HG03135 (cell line): ENCODE measurements around the gene PKD1.

Experiments used
- ATAC-seq: cut with Tn5 transposase; IDR thresholded peaks from one replicate; pipeline ENCODE4 v1.9.1; 2021; ENCODE audit warnings: mild to moderate bottlenecking, moderate library complexity; ENCODE audit not compliant: unreplicated experiment

PKD1 gene

DNA sequence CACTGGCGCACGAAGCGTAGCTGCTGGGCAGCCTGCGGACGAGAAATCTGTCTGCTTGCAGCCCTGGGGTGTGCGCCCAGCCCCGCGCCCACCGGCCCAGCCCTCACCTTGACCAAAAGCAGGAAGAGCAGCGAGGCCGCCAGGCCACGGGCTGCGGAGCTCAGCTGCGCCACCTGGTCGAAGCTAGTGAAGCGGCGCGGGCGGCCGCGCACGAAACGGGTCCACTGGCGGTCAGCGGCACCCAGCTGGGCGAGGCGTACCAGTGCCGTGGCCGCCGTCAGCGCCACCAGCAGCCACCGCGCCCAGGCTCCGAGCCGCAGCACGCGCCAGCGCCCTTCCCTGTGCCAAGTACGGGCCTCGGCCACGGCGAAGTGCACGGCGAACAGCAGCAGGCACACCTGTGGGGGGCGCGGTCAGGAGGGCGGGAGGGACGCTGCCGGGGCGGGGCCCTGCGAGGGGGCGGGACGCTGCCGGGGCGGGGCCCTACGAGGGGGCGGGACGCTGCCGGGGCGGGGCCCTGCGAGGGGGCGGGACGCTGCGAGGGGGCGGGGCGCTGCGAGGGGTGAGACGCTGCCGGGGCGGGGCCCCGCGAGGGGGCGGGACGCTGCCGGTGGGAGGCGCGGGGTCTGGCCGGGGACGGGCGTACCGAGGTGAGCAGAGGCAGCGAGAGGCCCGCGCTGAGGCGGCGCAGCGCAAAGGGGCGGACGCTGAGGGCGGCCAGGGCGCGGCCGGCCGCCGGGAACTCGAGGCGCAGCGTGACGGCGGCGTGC, 44.7 kb downstream of the PKD1 start:
- no peak for ATAC-seq

DNA sequence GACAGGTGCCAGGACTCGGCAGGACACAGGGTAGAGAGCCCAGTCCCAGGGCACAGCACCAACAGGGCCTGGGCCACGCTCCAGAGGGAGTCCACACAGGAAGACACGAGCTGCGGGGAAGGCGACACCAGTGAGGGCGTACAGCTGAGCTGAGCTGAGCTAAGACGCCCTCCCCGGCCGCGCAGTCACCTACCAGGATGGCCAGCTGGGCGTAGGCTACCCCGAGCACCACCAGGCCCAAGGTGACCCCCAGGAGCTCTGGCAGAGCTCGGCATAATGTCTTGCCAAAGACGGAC, 45.3 kb downstream of the PKD1 start:
- no peak for ATAC-seq

DNA sequence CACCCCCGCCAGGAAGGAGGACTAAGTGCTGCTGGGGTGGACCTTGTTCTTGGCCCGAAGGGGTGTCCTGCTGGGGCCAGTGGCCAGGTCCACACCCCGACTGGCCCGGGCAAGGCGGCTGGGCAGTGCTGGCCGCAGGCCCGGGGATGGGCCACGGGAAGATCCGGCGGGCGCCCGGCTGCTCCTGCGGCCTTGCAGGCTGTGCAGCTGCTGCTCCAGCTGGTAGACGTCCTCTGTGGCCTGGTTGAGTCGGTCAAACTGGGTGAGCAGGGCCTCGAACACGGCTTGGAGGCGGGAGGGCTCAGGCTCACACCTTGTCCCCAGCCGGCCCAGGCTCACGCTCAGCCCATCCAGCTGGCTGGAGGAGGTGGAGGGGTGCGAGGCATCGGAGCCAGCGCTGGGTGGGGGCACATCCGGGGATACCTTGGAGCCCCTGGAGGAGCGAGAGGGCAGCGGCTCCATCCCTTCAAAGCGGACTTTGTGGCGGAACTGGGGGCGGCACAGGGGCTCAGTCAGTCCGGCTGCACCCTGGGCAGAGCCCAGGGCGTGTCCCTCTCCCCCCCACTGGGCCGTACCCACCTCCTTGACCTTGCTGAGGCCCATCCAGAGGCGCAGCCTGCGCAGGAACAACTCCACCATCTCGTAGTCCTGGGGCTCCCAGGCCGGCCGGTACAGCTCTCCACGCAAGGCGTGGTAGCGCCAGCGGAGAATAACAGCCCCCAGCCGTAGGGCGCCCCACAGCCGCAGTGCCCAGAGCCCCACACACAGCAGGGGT, 45.8 kb downstream of the PKD1 start:
- no peak for ATAC-seq

DNA sequence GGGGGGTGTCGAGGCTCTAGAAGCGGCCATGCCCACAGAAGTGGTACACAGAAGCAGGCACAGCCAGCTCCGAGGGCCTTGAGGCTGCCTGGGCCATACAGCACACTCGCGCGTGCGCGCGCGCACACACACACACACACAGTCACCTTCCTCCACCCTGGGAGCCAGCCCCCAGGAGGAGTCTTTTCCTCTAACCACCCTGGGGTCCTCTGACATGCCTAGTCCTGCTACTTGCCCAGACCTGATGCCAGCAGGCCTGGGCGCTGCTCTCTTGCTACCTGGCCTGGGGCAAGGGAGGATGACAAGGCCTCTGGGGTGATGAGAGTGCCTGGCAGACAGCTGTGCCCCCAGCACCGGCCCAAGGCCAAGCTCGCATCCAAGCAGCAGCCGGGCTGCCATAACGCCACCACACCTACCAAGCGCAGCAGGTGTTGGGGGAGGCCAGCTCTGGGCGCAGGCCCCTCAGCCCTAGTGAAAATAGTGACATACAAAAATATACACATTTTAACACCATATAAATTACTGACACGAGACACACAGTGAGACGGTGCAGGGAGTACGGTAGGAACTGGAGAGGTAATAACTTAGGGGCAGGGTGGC, 46.8 kb downstream of the PKD1 start:
- no peak for ATAC-seq

DNA sequence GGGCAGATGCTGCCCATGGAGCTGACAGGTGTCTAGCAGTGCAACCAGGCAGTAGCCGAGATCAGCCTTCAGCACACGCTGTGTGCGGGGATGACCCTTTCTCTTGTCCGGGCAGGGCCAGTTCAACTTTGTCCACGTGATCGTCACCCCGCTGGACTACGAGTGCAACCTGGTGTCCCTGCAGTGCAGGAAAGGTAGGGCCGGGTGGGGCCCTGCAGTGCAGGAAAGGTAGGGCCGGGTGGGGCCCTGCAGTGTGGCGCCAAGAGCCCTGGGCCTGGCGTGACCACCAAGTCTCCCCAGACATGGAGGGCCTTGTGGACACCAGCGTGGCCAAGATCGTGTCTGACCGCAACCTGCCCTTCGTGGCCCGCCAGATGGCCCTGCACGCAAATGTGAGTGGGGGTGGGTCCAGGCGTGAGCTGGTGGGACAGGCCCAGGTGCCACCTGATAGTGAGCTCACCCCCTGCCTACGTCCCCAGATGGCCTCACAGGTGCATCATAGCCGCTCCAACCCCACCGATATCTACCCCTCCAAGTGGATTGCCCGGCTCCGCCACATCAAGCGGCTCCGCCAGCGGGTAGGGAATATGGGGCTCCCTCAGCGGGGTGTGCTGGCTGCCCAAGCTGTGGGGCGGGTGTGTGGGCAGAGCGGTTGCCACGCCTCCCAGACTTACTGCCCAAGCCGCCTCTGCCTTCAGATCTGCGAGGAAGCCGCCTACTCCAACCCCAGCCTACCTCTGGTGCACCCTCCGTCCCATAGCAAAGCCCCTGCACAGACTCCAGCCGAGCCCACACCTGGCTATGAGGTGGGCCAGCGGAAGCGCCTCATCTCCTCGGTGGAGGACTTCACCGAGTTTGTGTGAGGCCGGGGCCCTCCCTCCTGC, 47.7 kb downstream of the PKD1 start:
- ATAC-seq = no peak

DNA sequence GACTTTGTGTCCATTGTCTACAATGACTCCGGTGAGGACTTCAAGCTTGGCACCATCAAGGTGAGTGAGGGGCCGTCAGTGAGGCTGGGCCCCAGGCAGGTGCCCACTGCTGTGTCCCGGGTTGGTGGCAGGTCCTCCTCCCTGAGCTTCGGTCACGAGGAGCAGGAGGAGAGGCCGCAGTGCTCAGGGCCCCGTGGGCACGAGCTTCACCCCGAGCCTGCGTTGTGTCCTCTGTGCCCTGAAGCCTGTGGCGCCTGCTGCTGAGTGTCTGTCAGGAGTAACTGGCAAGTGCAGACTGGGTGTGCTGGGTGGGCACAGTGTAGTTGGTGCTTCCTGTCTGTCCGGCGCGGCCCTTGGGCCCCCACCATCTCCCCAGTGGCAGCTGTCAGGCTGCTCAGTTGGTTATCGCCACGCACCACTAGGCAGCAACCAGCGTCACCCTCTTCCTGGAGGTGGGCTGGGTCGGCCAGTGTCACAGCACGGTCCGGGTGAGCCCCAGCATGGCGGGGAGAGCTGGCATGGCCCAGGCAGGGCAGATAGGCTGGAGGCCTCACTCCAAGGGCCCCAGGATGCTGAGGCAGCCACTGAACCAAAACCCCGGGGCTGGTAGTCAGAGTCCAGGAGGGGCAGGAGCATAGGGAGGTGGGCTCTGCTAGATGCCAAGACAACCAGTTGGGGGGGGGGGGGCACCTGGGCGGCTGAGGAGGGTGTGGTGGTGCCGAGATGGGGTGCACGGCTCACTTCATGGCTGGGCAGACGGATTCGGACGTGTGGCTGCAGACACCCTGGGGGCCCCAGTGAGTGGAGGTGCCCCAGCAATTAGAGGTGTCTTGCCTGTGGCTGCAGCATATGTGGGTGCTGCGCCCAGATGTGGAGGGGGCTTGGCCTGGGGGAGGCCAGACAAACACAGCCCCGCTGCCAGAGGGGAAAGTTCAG, 48.6 kb downstream of the PKD1 start:
- no peak for ATAC-seq

DNA sequence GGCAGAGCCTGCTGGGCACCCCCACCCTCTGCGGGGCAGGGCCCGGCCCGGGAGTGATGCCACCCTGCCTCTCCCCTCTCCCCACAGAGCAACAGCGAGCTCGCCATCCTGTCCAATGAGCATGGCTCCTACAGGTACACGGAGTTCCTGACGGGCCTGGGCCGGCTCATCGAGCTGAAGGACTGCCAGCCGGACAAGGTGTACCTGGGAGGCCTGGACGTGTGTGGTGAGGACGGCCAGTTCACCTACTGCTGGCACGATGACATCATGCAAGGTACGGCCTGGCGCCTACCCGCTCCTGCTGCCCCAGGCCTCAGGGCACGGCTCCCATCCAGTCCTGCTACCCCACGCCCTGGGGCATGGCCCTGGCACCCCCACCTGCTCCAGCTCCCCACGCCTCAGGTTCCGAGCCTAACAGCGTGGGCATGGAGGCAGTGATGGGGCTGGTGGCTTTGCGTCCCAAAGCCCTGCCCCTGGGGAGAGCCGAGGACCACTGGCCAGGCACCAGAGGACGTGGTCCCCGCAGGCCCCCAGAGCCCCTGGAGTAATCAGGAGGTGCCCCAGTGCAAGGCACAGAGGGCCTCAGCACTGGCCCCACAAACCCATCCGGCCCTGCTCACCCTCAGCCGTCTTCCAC, 49.5 kb downstream of the PKD1 start:
- no peak for ATAC-seq

DNA sequence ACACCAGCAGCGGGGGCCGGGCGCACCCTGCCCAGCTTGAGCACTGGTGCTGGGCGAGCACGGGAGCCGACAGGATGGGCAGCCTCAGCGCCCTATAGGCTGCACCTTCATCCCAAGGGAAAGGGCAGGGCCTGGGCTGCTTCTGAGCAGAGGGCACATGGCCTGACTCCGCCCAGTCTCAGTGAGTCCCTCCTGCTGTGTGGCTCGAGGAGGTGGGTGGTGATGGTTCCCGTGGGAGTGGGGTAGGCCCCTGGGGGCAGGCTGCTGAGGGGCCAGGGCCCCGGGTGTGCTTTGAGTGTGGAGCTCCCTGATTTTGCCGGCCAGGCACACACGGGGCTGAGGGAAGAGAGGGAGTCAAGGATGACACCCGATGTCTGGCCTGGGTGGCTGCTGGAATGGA, 50.0 kb downstream of the PKD1 start:
- ATAC-seq = no peak

DNA sequence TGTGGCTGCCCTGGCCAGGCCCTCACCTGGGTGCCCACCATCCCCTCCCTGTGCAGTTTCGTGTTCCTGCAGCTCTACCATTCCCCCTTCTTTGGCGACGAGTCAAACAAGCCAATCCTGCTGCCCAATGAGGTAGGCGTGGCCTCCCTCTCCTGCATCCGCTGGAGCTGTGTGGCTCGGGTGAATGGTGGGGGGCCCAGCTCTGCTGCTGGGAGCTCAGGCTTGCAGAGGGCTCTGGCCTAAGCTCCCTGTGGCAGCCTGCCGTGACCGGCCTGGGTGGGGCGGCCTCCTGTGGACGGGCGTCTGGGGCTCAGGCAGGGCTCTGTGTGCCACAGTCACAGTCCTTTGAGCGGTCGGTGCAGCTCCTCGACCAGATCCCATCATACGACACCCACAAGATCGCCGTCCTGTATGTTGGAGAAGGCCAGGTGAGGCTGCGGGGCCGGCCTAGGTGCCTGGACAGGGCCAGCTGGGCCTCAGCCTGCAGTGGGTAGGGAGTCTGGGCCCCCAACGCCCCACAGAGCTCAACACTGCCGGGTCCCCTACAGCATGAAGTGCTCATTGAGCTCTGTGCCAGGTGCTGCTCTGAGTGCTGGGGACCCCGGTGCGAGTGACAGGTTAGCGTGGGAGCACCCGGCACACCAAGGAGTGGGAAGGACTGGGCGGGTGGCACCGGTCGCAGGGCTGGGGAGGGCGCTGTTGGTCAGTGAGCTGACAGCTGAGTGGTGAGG, 50.6 kb downstream of the PKD1 start:
- no peak for ATAC-seq

DNA sequence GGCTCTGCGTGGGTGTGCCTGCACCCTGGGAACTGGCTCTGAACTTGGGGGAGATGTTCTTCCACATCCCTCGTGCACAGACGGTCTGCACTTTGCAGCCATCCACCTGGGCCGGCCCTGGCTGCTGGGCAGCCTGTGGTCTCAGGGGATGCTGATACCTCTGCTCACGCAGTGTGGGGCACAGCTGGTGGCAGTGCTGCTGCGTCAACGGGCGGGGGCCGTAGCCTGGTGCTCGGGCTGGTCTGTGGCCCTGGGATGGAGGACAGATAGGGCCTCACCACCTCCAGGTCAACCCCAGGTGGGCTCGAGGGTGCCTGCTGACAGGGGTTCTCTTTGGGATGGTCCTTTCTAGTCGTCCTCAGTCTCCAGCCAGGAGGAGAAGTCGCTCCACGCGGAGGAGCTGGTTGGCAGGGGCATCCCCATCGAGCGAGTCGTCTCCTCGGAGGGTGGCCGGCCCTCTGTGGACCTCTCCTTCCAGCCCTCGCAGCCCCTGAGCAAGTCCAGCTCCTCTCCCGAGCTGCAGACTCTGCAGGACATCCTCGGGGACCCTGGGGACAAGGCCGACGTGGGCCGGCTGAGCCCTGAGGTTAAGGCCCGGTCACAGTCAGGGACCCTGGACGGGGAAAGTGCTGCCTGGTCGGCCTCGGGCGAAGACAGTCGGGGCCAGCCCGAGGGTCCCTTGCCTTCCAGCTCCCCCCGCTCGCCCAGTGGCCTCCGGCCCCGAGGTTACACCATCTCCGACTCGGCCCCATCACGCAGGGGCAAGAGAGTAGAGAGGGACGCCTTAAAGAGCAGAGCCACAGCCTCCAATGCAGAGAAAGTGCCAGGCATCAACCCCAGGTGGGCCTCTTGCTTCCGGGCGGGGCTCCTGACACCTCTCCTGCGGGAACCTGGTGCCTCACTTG, 51.6 kb downstream of the PKD1 start:
- no peak for ATAC-seq

DNA sequence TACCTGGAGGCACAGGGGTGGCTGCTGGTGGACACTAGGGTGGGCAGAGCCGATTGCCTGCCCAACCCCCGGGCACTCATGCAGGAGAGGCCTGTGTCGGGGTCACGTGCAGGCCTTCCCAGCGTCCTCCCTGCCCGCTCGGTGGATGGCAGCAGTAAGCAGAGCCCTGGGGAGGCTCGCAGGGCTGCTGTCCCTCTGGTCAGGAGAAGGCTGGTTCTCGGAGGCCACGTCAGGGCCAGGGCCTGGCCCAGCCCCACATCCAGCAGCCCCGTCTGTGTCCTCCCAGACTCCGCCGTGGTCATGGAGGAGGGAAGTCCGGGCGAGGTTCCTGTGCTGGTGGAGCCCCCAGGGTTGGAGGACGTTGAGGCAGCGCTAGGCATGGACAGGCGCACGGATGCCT, 52.3 kb downstream of the PKD1 start:
- no peak for ATAC-seq

DNA sequence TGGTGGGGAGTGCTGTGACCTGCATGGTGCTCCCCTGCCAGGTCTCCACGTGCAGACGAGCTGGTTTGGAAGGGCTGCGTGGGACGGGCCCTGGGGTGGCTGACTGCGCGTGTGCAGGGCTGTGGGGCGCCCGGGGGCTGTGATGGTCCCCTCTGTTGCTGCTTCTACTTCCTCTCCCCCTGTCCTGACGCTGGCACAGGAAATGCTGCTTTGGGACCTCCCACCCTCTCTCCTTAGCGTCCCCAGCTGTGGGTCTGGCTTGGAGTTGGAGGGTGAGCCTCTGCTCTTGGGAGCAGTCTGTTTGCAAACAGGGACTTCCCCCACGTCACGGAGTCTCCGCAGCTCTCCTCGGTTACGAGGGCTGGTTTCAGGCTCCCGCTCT, 52.7 kb downstream of the PKD1 start:
- ATAC-seq = no peak

DNA sequence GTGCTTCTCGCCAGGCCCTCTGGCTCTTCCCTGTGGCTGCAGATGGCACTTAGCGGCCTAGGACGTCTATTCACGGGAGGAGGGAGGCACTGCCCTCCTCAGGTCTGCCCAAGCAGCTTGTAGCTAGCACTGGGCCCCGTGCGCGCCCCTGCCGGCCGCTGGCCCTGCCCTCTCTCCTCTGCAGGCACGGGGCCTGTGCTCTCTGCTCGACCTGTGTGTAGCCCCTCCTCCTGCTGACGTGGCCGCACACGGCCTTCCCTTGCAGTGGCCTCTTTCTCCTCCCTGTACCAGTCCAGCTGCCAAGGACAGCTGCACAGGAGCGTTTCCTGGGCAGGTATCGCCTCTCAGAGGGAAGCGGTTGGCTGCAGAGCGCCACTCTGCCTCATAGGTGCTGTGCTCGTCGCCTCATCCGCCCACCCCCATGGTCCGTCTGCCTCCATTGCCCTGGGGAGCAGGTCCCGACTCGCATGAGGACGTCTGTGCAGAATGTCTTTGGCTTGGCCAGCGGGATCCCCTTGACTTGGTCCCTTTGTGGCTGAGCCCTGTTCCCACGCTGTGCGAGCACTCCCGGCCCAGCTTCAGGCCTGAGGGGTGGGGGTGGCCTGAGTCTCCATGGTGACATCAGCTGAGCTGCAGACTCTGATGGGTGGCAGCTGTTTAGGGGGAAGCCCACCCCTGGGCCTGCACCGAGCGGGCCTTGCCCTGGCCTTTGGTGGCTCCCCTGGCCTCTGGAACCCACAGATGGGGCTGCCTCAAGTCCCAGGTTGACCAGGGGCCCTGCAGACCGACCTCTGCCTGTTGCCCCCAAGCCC, 53.3 kb downstream of the PKD1 start:
- no peak for ATAC-seq

DNA sequence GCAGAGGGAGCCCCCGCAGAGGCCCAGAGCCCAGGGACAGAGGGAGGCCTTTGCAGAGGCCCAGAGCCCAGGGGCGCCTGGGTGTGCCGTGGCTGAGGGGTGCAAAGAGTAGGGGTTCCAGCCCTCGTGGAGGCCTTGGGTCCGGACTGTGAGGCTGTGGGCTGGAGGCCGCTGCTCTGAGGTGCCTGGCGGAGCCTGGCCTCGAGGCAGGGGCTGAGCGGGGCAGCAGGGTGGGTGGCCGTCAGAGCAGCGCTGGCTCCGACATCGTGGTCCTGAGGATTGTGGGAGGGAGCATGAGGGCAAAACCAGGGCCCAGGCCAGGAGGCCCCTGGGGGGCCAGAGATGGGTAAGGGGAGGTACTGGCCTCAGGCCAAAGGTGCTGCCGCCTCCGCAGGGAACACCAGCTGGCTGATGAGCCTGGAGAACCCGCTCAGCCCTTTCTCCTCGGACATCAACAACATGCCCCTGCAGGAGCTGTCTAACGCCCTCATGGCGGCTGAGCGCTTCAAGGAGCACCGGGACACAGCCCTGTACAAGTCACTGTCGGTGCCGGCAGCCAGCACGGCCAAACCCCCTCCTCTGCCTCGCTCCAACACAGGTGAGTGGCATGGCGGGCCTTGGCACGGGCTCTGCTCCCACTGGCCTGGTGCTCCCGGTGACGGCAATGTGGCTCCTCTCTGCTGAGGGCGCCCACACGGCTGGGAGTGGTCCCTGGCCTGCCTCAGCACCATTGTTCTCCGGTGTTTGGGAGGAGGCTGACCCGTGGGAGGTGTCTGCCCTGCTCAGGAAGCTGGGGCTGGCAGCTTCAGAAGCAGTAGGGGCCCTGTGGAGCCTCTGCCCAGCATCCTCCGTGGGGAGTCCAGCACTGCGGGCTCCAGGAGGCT, 54.3 kb downstream of the PKD1 start:
- no peak for ATAC-seq

DNA sequence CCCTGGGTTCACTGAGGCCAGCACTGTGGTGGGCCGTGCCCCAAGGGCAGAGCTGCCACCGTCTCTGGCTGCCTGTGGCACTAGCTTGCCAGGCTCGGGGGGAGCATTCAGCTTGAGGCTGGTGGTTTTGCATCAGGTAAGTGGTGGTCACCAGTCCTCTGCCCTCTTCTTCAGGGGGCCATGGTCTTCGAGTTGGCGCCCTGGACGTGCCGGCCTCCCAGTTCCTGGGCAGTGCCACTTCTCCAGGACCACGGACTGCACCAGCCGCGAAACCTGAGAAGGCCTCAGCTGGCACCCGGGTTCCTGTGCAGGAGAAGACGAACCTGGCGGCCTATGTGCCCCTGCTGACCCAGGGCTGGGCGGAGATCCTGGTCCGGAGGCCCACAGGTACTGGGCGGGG, 55.7 kb downstream of the PKD1 start:
- ATAC-seq = no peak

DNA sequence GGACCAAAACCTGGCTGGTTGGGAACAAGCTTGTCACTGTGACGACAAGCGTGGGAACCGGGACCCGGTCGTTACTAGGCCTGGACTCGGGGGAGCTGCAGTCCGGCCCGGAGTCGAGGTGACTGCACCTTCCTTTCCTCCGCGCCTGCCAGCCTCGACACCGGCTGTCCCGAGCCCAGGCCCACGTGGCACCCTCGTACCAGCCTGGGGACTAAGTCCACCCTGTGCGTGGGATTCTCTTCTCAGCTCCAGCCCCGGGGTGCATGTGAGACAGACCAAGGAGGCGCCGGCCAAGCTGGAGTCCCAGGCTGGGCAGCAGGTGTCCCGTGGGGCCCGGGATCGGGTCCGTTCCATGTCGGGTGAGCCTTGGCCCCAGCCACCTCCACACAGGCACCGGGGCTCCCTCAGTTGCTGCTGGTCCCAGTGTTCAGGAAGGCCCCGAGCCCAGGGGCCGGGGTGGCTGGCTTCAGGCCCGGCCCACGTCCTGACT, 56.3 kb downstream of the PKD1 start:
- no peak for ATAC-seq
